ENCODE results near the gene SERPING1.

- TF ChIP-seq POLR2A (IDR thresholded peaks at IDR 0.05; ENCODE audit: low read depth, low read length), result no peak
- TF ChIP-seq CTCF (IDR thresholded peaks at IDR 0.05; ENCODE audit: extremely low read depth in 1 of 2, insufficient read depth in 1 of 2, low read depth in 1 of 2, low read length in 2 of 2), result no peak
- TF ChIP-seq GATA2 (IDR thresholded peaks at IDR 0.05; ENCODE audit: insufficient read depth, insufficient read length, low read depth, low read length), result no peak
- TF ChIP-seq MAX (IDR thresholded peaks at IDR 0.05; ENCODE audit: insufficient read depth, insufficient read length), result no peak
Observed at GRCh38 chr11:57652662-57653061, 55.2 kb downstream of the SERPING1 start.

Measured in endothelial cell of umbilical vein (primary cell).